CD4-positive, alpha-beta memory T cell (primary cell): ENCODE data around the gene LIMCH1. TPM values are rescaled to one million over a fixed set of nuclear protein-coding genes. Genes with fewer than 3 reads are reported as not detected.
"Not testable (repeated sequence)": the region's sequence is repeated elsewhere in the genome, so short reads cannot be mapped to it uniquely, and the experiment has no call there.

Experiments
- CTCF ChIA-PET: fragments of 350-600 bp; sonication (Branson Sonifier 250); formaldehyde crosslinking; loops from one replicate; lab custom pipeline; 2021; ENCODE audit warnings: inconsistent platforms; ENCODE audit not compliant: partially characterized antibody; lab: Charles Lee
- POLR2A ChIA-PET: fragments of 350-600 bp; sonication (Branson Sonifier 250); formaldehyde crosslinking; loops from one replicate; lab custom pipeline; 2021; ENCODE audit not compliant: partially characterized antibody; lab: Charles Lee
- DNase-seq, 5 donors: peaks; one replicate each; pipeline versions ENCODE4 v3.0.0 to v3.0.0-alpha.2; 2020 to 2022; ENCODE audit warnings: mixed read lengths in 1 of 5
- H3K27ac ChIP-seq: one replicate; pipeline ENCODE4 v1.7.0; 2013; ENCODE audit warnings: low read depth, low read length
- H3K27me3 ChIP-seq: 2 replicates; pipeline ENCODE4 v1.7.0; 2013; ENCODE audit warnings: mild to moderate bottlenecking, low read length, moderate library complexity; ENCODE audit not compliant: insufficient read depth
- H3K36me3 ChIP-seq: 2 replicates; pipeline ENCODE4 v1.7.0; 2013; ENCODE audit warnings: mild to moderate bottlenecking, low read length, moderate library complexity; ENCODE audit not compliant: insufficient read depth
- H3K4me1 ChIP-seq: 2 replicates; pipeline ENCODE4 v1.7.0; 2013; ENCODE audit warnings: mild to moderate bottlenecking, low read length, moderate library complexity; ENCODE audit not compliant: insufficient read depth
- H3K4me3 ChIP-seq, 2 donors: one replicate each; pipeline ENCODE4 v1.7.0; 2013; ENCODE audit warnings: low read length in 2 of 2, mild to moderate bottlenecking in 1 of 2
- H3K9me3 ChIP-seq, 2 donors: one replicate each; pipeline ENCODE4 v1.7.0; 2013; ENCODE audit warnings: low read length in 2 of 2, control low read depth in 1 of 2; ENCODE audit not compliant: control insufficient read depth in 1 of 2
- H3K27ac Mint-ChIP-seq, 7 donors: one replicate each; pipeline ENCODE4 v1.8.0; 2020 to 2021; ENCODE audit warnings: mixed read lengths in 7 of 7, mild to moderate bottlenecking in 6 of 7, inconsistent platforms in 3 of 7, moderate library complexity in 3 of 7
- H3K27me3 Mint-ChIP-seq, 2 donors: one replicate each; pipeline ENCODE4 v1.8.0; 2020 to 2021; ENCODE audit warnings: mixed read lengths in 2 of 2
- H3K36me3 Mint-ChIP-seq, 2 donors: one replicate each; pipeline ENCODE4 v1.8.0; 2020 to 2021; ENCODE audit warnings: mixed read lengths in 2 of 2, inconsistent platforms in 1 of 2, mild to moderate bottlenecking in 1 of 2
- H3K4me1 Mint-ChIP-seq, 4 donors: one replicate each; pipeline ENCODE4 v1.8.0; 2020 to 2021; ENCODE audit warnings: mixed read lengths in 4 of 4, mild to moderate bottlenecking in 1 of 4
- H3K4me3 Mint-ChIP-seq, 8 donors: one replicate each; pipeline ENCODE4 v1.8.0; 2020 to 2021; ENCODE audit warnings: mixed read lengths in 8 of 8, mild to moderate bottlenecking in 7 of 8, moderate library complexity in 6 of 8, inconsistent platforms in 3 of 8
- H3K9me3 Mint-ChIP-seq, 8 donors: one replicate each; pipeline ENCODE4 v1.8.0; 2020 to 2021; ENCODE audit warnings: mixed read lengths in 8 of 8, mild to moderate bottlenecking in 5 of 8, inconsistent platforms in 3 of 8, moderate library complexity in 1 of 8
- intact Hi-C: fragments of 100-400 bp; cut with micrococcal nuclease; formaldehyde crosslinking; loops from one replicate; pipeline ENCODE4 v1.15.1; 2023
- polyA plus RNA-seq, 2 donors: library from polyadenylated mRNA; unstranded; fragments of 300-500 nt; fragmentation: Illumina TruSeq; gene quantifications; one replicate each; pipeline ENCODE4 v1.2.3, GENCODE V29; 2021
- total RNA-seq, 2 experiments: library from RNA; stranded (reverse); gene quantifications; one replicate each; pipeline ENCODE4 v1.2.3, GENCODE V29; 2021

LIMCH1 gene
- total and polyA plus RNA-seq, 4 experiments from 2014 or later = not detected

DNA sequence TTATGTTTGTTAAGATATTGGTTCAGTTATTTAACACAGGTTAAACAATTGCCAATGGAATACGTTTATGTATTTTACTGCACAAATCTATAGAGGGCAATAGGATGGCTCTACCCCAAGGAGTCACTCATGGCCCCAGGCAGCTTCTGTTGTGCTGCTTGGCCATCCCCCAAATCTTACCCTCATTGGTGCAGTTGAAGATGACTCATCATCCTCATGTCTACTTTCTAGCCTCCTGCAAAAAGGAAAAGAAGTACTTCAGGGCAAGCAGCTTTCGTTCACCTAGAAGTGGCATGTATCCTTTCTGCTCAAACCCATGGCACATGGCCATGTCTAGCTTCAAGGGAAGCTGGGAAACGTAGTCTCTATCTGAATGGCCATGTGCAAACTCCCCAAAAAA is 196.4 kb downstream of the LIMCH1 start:
- Histone ChIP-seq H3K36me3 (no peaks in the 10 kb centered on the region), H3K27me3 (no peaks in the 10 kb centered on the region), H3K27ac (no peak overlapping the region), H3K9me3 (no peaks in the 10 kb centered on the region), H3K4me1 (no peaks in the 10 kb centered on the region), H3K4me3 (no peak overlapping the region)
- Mint-ChIP-seq H3K27me3 (peaks cover 3 to 6% of the 10 kb centered on the region in 2 donors), H3K4me3 (no peak overlapping the region), H3K4me1 (no peaks in the 10 kb centered on the region), H3K36me3 (no peaks in the 10 kb centered on the region), H3K27ac (no peak overlapping the region), H3K9me3 (peaks cover 0 to 8% (median 3%) of the 10 kb centered on the region in 8 donors)
- CTCF ChIA-PET = no interaction called here
- DNase-seq = no peak
- POLR2A ChIA-PET = no interaction called here
- intact Hi-C loops = no loop called here

GRCh38 chr4:41737491-41737890 is 199.5 kb downstream of the LIMCH1 start:
- H3K4me1 ChIP-seq, H3K4me3 ChIP-seq, H3K27ac ChIP-seq, H3K27ac Mint-ChIP-seq, intact Hi-C loops, H3K27me3 ChIP-seq, H3K4me3 Mint-ChIP-seq, POLR2A ChIA-PET, H3K9me3 Mint-ChIP-seq, H3K36me3 Mint-ChIP-seq, H3K9me3 ChIP-seq, H3K36me3 ChIP-seq, H3K4me1 Mint-ChIP-seq, CTCF ChIA-PET, DNase-seq: not testable (repeated sequence)
- H3K27me3 Mint-ChIP-seq = peaks cover 7 to 12% of the 10 kb centered on the region in 2 donors

DNA sequence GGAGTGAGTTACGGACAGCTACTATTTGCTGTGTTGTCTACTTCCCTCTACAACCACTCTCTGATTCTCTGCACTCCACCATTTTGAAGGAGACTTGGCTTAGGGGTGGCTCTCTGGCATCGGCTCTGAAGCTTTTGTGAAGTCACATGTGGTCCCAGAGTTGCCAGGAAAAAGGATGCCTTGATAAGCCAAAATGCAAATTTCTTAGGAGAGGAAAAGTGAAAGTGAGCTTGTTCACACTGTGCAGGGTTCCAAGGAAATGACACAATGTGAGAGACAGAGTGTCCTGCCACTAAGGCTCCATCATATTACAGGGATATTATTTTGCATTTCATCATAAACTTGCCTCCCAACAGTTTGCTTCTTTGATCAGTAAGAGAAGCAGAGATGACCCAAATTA is 203.4 kb downstream of the LIMCH1 start:
- H3K36me3 ChIP-seq = no peaks in the 10 kb centered on the region
- POLR2A ChIA-PET = no interaction called here
- H3K9me3 ChIP-seq = no peaks in the 10 kb centered on the region
- Mint-ChIP-seq H3K27me3 (peaks cover 20 to 23% of the 10 kb centered on the region in 2 donors), H3K27ac (no peak overlapping the region), H3K9me3 (peaks cover 0 to 11% (median 8%) of the 10 kb centered on the region in 8 donors), H3K4me3 (no peak overlapping the region), H3K36me3 (no peaks in the 10 kb centered on the region), H3K4me1 (peaks cover 0 to 8% (median 2%) of the 10 kb centered on the region in 4 donors)
- intact Hi-C loops = no loop called here
- H3K4me3 ChIP-seq = no peak overlapping the region
- H3K27me3 ChIP-seq = peaks cover 19% of the 10 kb centered on the region
- no peak overlapping the region for H3K27ac ChIP-seq
- CTCF ChIA-PET = no interaction called here
- no peak for DNase-seq
- H3K4me1 ChIP-seq = no peaks in the 10 kb centered on the region

DNA sequence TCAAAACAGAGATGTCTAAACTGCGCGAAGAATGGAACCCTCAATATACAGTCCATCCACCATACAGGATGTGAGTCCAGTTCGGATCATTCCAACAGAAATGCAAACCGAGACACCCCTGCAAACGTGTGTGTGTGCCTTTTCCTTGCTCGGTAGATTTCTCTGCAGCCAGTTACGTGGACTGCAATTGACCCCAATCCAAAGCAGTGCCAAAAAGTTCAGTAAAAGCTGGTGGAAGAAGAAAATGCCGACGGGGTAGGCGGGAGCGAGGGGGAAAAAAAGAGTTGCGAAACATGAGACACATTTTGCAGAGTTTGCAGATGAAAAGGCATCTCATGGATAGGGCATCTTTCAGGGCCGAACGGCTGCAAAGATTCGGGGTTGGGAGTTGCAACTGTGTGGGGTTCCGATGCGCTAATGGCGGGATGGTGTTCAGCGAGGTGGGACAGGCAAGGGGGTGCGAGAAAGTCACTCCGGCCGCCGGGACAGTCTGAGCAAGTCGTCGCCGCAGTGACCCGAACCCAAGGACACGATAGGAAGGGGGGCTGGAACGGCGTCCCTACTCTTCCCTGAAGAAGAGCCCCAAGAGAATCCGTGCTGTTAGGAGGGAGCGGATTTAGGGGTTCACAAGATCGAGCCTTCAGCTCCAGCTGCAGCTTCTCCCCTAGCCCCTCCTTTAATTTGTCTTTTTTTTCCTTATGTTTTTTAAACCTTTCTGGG is 206.8 kb downstream of the LIMCH1 start:
- H3K9me3 ChIP-seq = no peaks in the 10 kb centered on the region
- H3K9me3 Mint-ChIP-seq = peaks cover 0 to 19% (median 8%) of the 10 kb centered on the region in 8 donors
- no peak overlapping the region for H3K27ac ChIP-seq
- no peaks in the 10 kb centered on the region for H3K4me1 ChIP-seq
- no peak overlapping the region for H3K27ac Mint-ChIP-seq
- CTCF ChIA-PET = no interaction called here
- DNase-seq = no peak
- intact Hi-C loops = no loop called here
- H3K4me1 Mint-ChIP-seq = peaks cover 0 to 8% (median 3%) of the 10 kb centered on the region in 4 donors
- POLR2A ChIA-PET = no interaction called here
- H3K27me3 ChIP-seq = peaks cover 29% of the 10 kb centered on the region
- no peak overlapping the region for H3K4me3 ChIP-seq
- H3K27me3 Mint-ChIP-seq = peaks cover 38 to 41% of the 10 kb centered on the region in 2 donors
- H3K36me3 ChIP-seq = no peaks in the 10 kb centered on the region
- H3K4me3 Mint-ChIP-seq = peak overlapping the region in 1 of 8 donors; percentile 8
- H3K36me3 Mint-ChIP-seq = no peaks in the 10 kb centered on the region

DNA sequence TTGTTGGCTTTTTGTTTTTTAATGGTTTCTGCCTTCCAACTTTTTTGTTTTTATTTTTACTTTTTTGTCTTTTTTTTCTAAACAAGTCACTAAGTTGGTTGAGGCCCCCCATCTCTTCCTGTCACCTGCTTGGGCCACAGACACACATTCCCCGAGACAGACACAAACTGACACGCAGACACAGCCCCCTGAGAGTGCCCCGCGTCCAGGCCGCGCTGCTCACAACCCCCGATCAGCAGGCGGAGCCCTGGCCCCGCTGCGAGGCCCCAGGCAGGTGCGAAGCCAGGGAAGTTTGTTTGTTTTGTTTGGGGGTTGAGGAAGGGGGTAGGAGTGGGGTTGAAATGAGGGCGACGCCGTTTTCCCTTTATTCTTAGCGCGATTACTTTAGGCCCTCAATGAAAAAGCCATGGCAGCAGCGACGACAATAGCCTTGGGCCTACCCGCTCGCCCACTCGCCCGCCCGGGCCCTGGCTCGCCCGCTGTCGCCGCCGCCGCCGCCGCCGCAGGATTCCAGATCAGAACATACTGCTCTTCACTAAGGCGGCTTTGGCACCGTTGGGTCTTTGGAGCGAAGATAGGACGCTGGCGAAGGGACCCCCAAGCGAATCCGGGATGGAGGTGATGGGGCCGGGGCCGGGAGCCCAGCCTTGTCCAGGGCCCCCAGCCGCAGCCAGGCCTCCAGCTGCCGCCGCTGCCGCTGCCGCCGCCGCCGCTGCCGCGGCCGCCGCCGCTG is 207.5 kb downstream of the LIMCH1 start:
- peaks cover 32% of the 10 kb centered on the region for H3K27me3 ChIP-seq
- Mint-ChIP-seq H3K9me3 (peaks cover 0 to 19% (median 8%) of the 10 kb centered on the region in 8 donors), H3K36me3 (no peaks in the 10 kb centered on the region), H3K27me3 (peaks cover 41 to 43% of the 10 kb centered on the region in 2 donors), H3K4me1 (peaks cover 0 to 8% (median 5%) of the 10 kb centered on the region in 4 donors), H3K4me3 (no peak overlapping the region), H3K27ac (no peak overlapping the region)
- no peaks in the 10 kb centered on the region for H3K36me3 ChIP-seq
- no peak overlapping the region for H3K4me3 ChIP-seq
- intact Hi-C loops = no loop called here
- no peak for DNase-seq
- H3K4me1 ChIP-seq = no peaks in the 10 kb centered on the region
- POLR2A ChIA-PET = no interaction called here
- CTCF ChIA-PET = no interaction called here
- no peaks in the 10 kb centered on the region for H3K9me3 ChIP-seq
- H3K27ac ChIP-seq = no peak overlapping the region

- peaks cover 0 to 10% (median 6%) of the 10 kb centered on the region in 4 donors for H3K4me1 Mint-ChIP-seq
- Histone ChIP-seq H3K27me3 (peaks cover 38% of the 10 kb centered on the region), H3K27ac (no peak overlapping the region), H3K9me3 (no peaks in the 10 kb centered on the region), H3K4me1 (no peaks in the 10 kb centered on the region), H3K4me3 (no peak overlapping the region), H3K36me3 (no peaks in the 10 kb centered on the region)
- ChIA-PET CTCF (no interaction called here), POLR2A (no interaction called here)
- peaks cover 0 to 19% (median 8%) of the 10 kb centered on the region in 8 donors for H3K9me3 Mint-ChIP-seq
- intact Hi-C loops = no loop called here
- H3K27ac Mint-ChIP-seq = no peak overlapping the region
- H3K4me3 Mint-ChIP-seq = no peak overlapping the region
- H3K36me3 Mint-ChIP-seq = no peaks in the 10 kb centered on the region
- no peak for DNase-seq
- H3K27me3 Mint-ChIP-seq = peaks cover 45 to 46% of the 10 kb centered on the region in 2 donors
Measured at GRCh38 chr4:41746025-41746439, 208.1 kb downstream of the LIMCH1 start.

DNA sequence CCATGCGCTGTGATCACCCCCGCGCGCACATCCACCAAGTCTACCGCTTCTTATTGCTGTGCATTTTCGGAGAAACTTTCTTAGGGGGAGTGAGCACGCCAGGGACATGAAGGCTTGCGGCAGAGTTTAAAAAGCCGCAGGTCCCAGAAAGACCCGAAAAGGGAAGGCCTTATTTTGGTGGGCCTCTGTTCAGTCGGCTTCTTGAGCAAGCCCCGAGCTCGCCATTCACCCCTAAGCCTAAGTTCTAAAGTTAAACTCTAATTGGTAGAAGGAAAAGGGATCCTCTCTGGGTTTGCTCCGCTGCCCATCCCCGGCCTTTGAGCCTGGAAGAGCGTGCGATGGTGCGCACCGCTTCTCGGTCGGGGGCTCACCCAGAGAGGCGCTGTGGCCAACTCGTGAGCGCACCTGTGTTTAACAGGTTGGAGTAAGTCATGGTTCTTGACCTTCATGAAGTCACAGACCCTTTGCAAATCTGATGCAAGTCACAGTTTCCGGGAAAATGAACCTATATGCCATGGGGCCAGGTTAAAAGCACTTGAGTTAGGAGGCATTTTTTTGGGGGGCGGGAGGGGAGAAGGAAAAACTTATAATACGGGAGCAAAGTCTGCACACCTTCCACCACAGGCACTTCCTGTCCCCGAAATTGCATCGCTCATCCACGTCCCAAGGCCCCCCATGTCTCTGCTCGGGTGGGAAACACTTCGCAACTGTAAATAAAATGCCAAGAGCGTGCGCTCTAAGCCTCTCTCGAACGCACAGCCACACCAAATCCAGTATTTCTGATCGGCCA is 208.7 kb downstream of the LIMCH1 start:
- no peaks in the 10 kb centered on the region for H3K9me3 ChIP-seq
- Mint-ChIP-seq H3K9me3 (peaks cover 0 to 19% (median 8%) of the 10 kb centered on the region in 8 donors), H3K27me3 (peaks cover 48% of the 10 kb centered on the region in 2 donors), H3K4me3 (no peak overlapping the region), H3K36me3 (no peaks in the 10 kb centered on the region), H3K4me1 (peaks cover 0 to 10% (median 6%) of the 10 kb centered on the region in 4 donors), H3K27ac (no peak overlapping the region)
- H3K27me3 ChIP-seq = peaks cover 41% of the 10 kb centered on the region
- DNase-seq = no peak
- H3K4me3 ChIP-seq = no peak overlapping the region
- no peak overlapping the region for H3K27ac ChIP-seq
- ChIA-PET CTCF (no interaction called here), POLR2A (no interaction called here)
- intact Hi-C loops = no loop called here
- no peaks in the 10 kb centered on the region for H3K4me1 ChIP-seq
- H3K36me3 ChIP-seq = no peaks in the 10 kb centered on the region
